ENCODE results near the gene FAM228B. TPM values are rescaled to one million over a fixed set of nuclear protein-coding genes. Genes with fewer than 3 reads are reported as not detected.

FAM228B gene
- total and polyA plus RNA-seq, 2 donors (not counting 1 experiment from before 2014, with no cell fraction given): 9.8 to 47.2 TPM

- TF ChIP-seq CTCF (IDR thresholded peaks at IDR 0.05): no peak
- no peak for TF ChIP-seq EZH2 (IDR thresholded peaks at IDR 0.05; ENCODE audit: borderline replicate concordance, insufficient read depth, low read depth, low read length, poor library complexity, severe bottlenecking)
- no peak for ATAC-seq (ENCODE audit: low read depth)
- H3K4me1 Mint-ChIP-seq: no peaks in the 10 kb centered on the region
- Histone ChIP-seq H3K4me3 (ENCODE audit: control extremely low read depth in 1 of 5, extremely low read depth in 1 of 5, insufficient read depth in 1 of 5, low read depth in 2 of 5, low read length in 4 of 5) (no peak overlapping the region), H3K79me2 (ENCODE audit: control insufficient read depth, insufficient read depth, low read length) (no peaks in the 10 kb centered on the region), H3K9me3 (ENCODE audit: control extremely low read depth in 1 of 3, control insufficient read depth in 2 of 3, insufficient read depth in 1 of 3, low read length in 2 of 3) (peaks cover 0 to 10% (median 0%) of the 10 kb centered on the region in 3 donors), H3K9ac (ENCODE audit: low read length) (no peak overlapping the region), H3K27me3 (replicated peaks in 1 of 4; ENCODE audit: control extremely low read depth in 1 of 4, control insufficient read depth in 3 of 4, insufficient read depth in 4 of 4, low read length in 3 of 4) (peaks cover 0 to 4% (median 0%) of the 10 kb centered on the region in 4 experiments), H4K20me1 (ENCODE audit: control insufficient read depth, insufficient read depth, low read length, poor library complexity, severe bottlenecking) (no peaks in the 10 kb centered on the region), H3K27ac (ENCODE audit: low read length in 2 of 2) (no peak overlapping the region), H3K36me3 (replicated peaks in 1 of 2; ENCODE audit: control extremely low read depth in 1 of 2, control insufficient read depth in 1 of 2, extremely low read depth in 1 of 2, insufficient read depth in 2 of 2, low read length in 1 of 2) (no peaks in the 10 kb centered on the region), H3K4me2 (replicated peaks; ENCODE audit: low read depth, low read length, poor library complexity, severe bottlenecking) (no peak overlapping the region), H3K4me1 (ENCODE audit: control insufficient read depth in 2 of 2, insufficient read depth in 2 of 2, low read length in 2 of 2) (no peaks in the 10 kb centered on the region), H2AFZ (ENCODE audit: insufficient read depth, low read depth, low read length, poor library complexity, severe bottlenecking) (no peak overlapping the region)
- ChIA-PET POLR2A (no interaction called here), CTCF (no interaction called here)
- H3K27ac Mint-ChIP-seq: no peak overlapping the region
- no peak overlapping the region for H3K4me3 Mint-ChIP-seq
- 97% methylated on average over 13 of the region's 17 CpGs for WGBS (ENCODE audit: insufficient coverage)
- H3K27me3 Mint-ChIP-seq: peaks cover 3% of the 10 kb centered on the region
- no peaks in the 10 kb centered on the region for H3K9me3 Mint-ChIP-seq (ENCODE audit: insufficient read depth)
- no peak for DNase-seq
- intact Hi-C loops (cut with micrococcal nuclease): no loop called here
Observed at GRCh38 chr2:24175631-24176187, 52.4 kb downstream of the FAM228B start.

- TF ChIP-seq EZH2 (IDR thresholded peaks at IDR 0.05; ENCODE audit: borderline replicate concordance, insufficient read depth, low read depth, low read length, poor library complexity, severe bottlenecking): no peak
- no peak for TF ChIP-seq CTCF (IDR thresholded peaks at IDR 0.05)
- Histone ChIP-seq H3K4me2 (replicated peaks; ENCODE audit: low read depth, low read length, poor library complexity, severe bottlenecking) (no peak overlapping the region), H3K36me3 (replicated peaks in 1 of 2; ENCODE audit: control extremely low read depth in 1 of 2, control insufficient read depth in 1 of 2, extremely low read depth in 1 of 2, insufficient read depth in 2 of 2, low read length in 1 of 2) (no peaks in the 10 kb centered on the region), H2AFZ (ENCODE audit: insufficient read depth, low read depth, low read length, poor library complexity, severe bottlenecking) (no peak overlapping the region), H3K79me2 (ENCODE audit: control insufficient read depth, insufficient read depth, low read length) (no peaks in the 10 kb centered on the region), H4K20me1 (ENCODE audit: control insufficient read depth, insufficient read depth, low read length, poor library complexity, severe bottlenecking) (no peaks in the 10 kb centered on the region), H3K27me3 (replicated peaks in 1 of 4; ENCODE audit: control extremely low read depth in 1 of 4, control insufficient read depth in 3 of 4, insufficient read depth in 4 of 4, low read length in 3 of 4) (peaks cover 0 to 4% (median 0%) of the 10 kb centered on the region in 4 experiments), H3K9ac (ENCODE audit: low read length) (no peak overlapping the region), H3K4me3 (ENCODE audit: control extremely low read depth in 1 of 5, extremely low read depth in 1 of 5, insufficient read depth in 1 of 5, low read depth in 2 of 5, low read length in 4 of 5) (no peak overlapping the region), H3K4me1 (ENCODE audit: control insufficient read depth in 2 of 2, insufficient read depth in 2 of 2, low read length in 2 of 2) (no peaks in the 10 kb centered on the region), H3K27ac (ENCODE audit: low read length in 2 of 2) (no peak overlapping the region), H3K9me3 (ENCODE audit: control extremely low read depth in 1 of 3, control insufficient read depth in 2 of 3, insufficient read depth in 1 of 3, low read length in 2 of 3) (peaks cover 0 to 10% (median 0%) of the 10 kb centered on the region in 3 donors)
- DNase-seq: no peak
- intact Hi-C loops (cut with micrococcal nuclease): no loop called here
- ATAC-seq (ENCODE audit: low read depth): no peak
- Mint-ChIP-seq H3K4me1 (no peaks in the 10 kb centered on the region), H3K27ac (no peak overlapping the region), H3K4me3 (no peak overlapping the region), H3K9me3 (ENCODE audit: insufficient read depth) (no peaks in the 10 kb centered on the region), H3K27me3 (peaks cover 3% of the 10 kb centered on the region)
- ChIA-PET CTCF (interaction anchor here (0.7 to 1.0 kb wide), 2 partner anchors 92 to 577 kb away, joined by 3 to 5 read pairs; partner anchors contain the start of gene TP53I3), POLR2A (no interaction called here)
- no CpG with 5 or more reads among the region's 1 CpG for WGBS (ENCODE audit: insufficient coverage)
Observed at GRCh38 chr2:24176326-24176725, 53.1 kb downstream of the FAM228B start.

Data from B cell (primary cell).